OCI-LY3 (cell line): Measurements from ENCODE around the gene FILIP1L.

Source experiments
- H2AFZ ChIP-seq: fragments of 200-600, 300-600 bp; shearing (Covaris generic); 2 replicates; pipeline ENCODE4 v1.6.0; 2014; ENCODE audit warnings: antibody characterized with exemption, low read depth, low read length
- H3K27ac ChIP-seq: fragments of 200-600, 300-600 bp; sonication (generic); 2 replicates; pipeline ENCODE4 v1.5.1; 2014; ENCODE audit warnings: mild to moderate bottlenecking, low read length, moderate library complexity, mixed read lengths
- H3K27me3 ChIP-seq: fragments of 200-600, 300-600 bp; sonication (generic); 2 replicates; pipeline ENCODE4 v1.6.1; 2014; ENCODE audit warnings: low read depth, low read length, mixed read lengths
- H3K36me3 ChIP-seq: fragments of 200-600, 300-600 bp; sonication (generic); replicated peaks from 2 replicates; pipeline ENCODE3; 2014; ENCODE audit warnings: low read depth, low read length, mixed read lengths
- H3K4me1 ChIP-seq: fragments of 300-600, 200-600 bp; sonication (generic); 2 replicates; pipeline ENCODE4 v1.6.1; 2014; ENCODE audit warnings: low read length, mixed read lengths
- H3K4me2 ChIP-seq: fragments of 200-600, 300-600 bp; sonication (generic); 2 replicates; pipeline ENCODE4 v1.6.1; 2014; ENCODE audit warnings: low read length, mixed read lengths
- H3K4me3 ChIP-seq: fragments of 300-600, 200-600 bp; sonication (generic); 2 replicates; pipeline ENCODE4 v1.5.1; 2014; ENCODE audit warnings: antibody characterized with exemption, mild to moderate bottlenecking, low read length, moderate library complexity
- H3K79me2 ChIP-seq: fragments of 300-600, 200-600 bp; shearing (Covaris generic); 2 replicates; pipeline ENCODE4 v1.6.1; 2014; ENCODE audit warnings: mild to moderate bottlenecking, low read length, mixed read lengths
- H3K9ac ChIP-seq: fragments of 300-600, 200-600 bp; shearing (Covaris generic); 2 replicates; pipeline ENCODE4 v1.6.0; 2014; ENCODE audit warnings: mild to moderate bottlenecking, low read length, moderate library complexity
- H3K9me3 ChIP-seq: fragments of 200-600, 300-600 bp; shearing (Covaris generic); 2 replicates; pipeline ENCODE4 v1.6.1; 2014; ENCODE audit warnings: low read length, mixed read lengths; ENCODE audit not compliant: insufficient read depth
- H4K20me1 ChIP-seq: fragments of 200-600, 300-600 bp; sonication (generic); 2 replicates; pipeline ENCODE4 v1.6.1; 2016; ENCODE audit warnings: low read length, mixed read lengths; ENCODE audit not compliant: insufficient read depth
- CTCF ChIP-seq: fragments of 200-600, 300-600 bp; sonication (generic); IDR thresholded peaks from 2 replicates; pipeline ENCODE4 v1.5.1; 2014; ENCODE audit warnings: antibody characterized with exemption, low read length, low read depth
- EZH2phosphoT487 ChIP-seq: fragments of 200-600 bp; shearing (Covaris generic); IDR thresholded peaks from 2 replicates; pipeline ENCODE4 v1.6.1; 2018; ENCODE audit warnings: antibody characterized with exemption, mixed run types, low read depth

FILIP1L gene

GRCh38 chr3:99867594-99868310 is 246.5 kb downstream of the FILIP1L start:
- Histone ChIP-seq H3K79me2 (peaks cover 9% of the 10 kb centered on the region; the same call in 1 of the 2 replicates), H3K4me1 (peaks cover 6% of the 10 kb centered on the region), H3K36me3 (no peaks in the 10 kb centered on the region), H3K4me3 (no peak overlapping the region), H3K27ac (no peak overlapping the region), H3K4me2 (no peak overlapping the region), H3K9ac (no peak overlapping the region), H3K9me3 (no peaks in the 10 kb centered on the region), H4K20me1 (0 out of 2 replicates have a peak, but pooled peaks cover 4% of the 10 kb centered on the region), H3K27me3 (no peaks in the 10 kb centered on the region), H2AFZ (no peak overlapping the region)
- TF ChIP-seq EZH2phosphoT487 (no peak), CTCF (no peak)

- Histone ChIP-seq H3K4me2 (no peak overlapping the region), H3K9me3 (no peaks in the 10 kb centered on the region), H3K9ac (no peak overlapping the region), H3K36me3 (no peaks in the 10 kb centered on the region), H3K27me3 (no peaks in the 10 kb centered on the region), H3K4me1 (no peaks in the 10 kb centered on the region), H3K4me3 (no peak overlapping the region), H3K79me2 (peaks cover 9% of the 10 kb centered on the region; the same call in 1 of the 2 replicates), H3K27ac (no peak overlapping the region), H2AFZ (no peak overlapping the region), H4K20me1 (0 out of 2 replicates have a peak, but pooled peaks cover 1% of the 10 kb centered on the region)
- TF ChIP-seq CTCF (no peak), EZH2phosphoT487 (no peak)
These were observed 248.0 kb downstream of the FILIP1L start for GRCh38 chr3:99866261-99866761.

GRCh38 chr3:99865321-99865720 is 249.0 kb downstream of the FILIP1L start:
- Histone ChIP-seq H3K9me3 (no peaks in the 10 kb centered on the region), H3K4me1 (no peaks in the 10 kb centered on the region), H3K79me2 (peaks cover 11% of the 10 kb centered on the region), H3K9ac (no peak overlapping the region), H4K20me1 (no peaks in the 10 kb centered on the region), H3K27ac (no peak overlapping the region), H3K4me3 (no peak overlapping the region), H3K27me3 (no peaks in the 10 kb centered on the region), H3K4me2 (no peak overlapping the region), H3K36me3 (no peaks in the 10 kb centered on the region), H2AFZ (no peak overlapping the region)
- no peak for TF ChIP-seq EZH2phosphoT487
- TF ChIP-seq CTCF, result no peak

GRCh38 chr3:99864289-99864688 is 250.0 kb downstream of the FILIP1L start:
- Histone ChIP-seq H4K20me1 (no peaks in the 10 kb centered on the region), H3K36me3 (no peaks in the 10 kb centered on the region), H3K4me1 (no peaks in the 10 kb centered on the region), H2AFZ (no peak overlapping the region), H3K9ac (no peak overlapping the region), H3K79me2 (peaks cover 13% of the 10 kb centered on the region), H3K27me3 (no peaks in the 10 kb centered on the region), H3K9me3 (no peaks in the 10 kb centered on the region), H3K4me2 (no peak overlapping the region), H3K27ac (no peak overlapping the region), H3K4me3 (no peak overlapping the region)
- no peak for TF ChIP-seq EZH2phosphoT487
- TF ChIP-seq CTCF, result no peak
